ENCODE measurements around the gene IL21R. TPM values are rescaled to one million over a fixed set of nuclear protein-coding genes. Genes with fewer than 3 reads are reported as not detected.
"Not testable (repeated sequence)": the region's sequence is repeated elsewhere in the genome, so short reads cannot be mapped to it uniquely, and the experiment has no call there.

The IL21R gene
- total RNA-seq, 1 donor from 2014 or later = 0.05 TPM

DNA sequence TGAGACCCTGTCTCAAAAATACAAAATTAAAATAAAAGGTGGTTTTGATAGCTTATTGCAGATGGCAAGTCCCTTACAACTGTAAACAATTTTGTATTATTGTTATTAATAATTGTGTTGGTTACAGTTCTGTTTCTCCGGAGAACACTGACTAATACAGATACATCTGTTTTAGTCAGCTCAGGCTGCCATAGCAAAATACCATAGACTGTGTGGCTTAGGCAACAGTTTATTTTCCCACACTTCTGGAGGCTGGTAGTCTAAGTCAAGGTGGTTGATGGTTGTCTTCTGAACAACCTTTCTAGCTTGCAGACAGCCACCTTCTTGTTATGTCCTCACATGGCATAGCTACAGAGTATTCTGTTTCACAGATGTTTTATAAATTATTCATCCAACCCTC is 14.2 kb upstream of the IL21R start:
- Histone ChIP-seq H3K27ac (replicated peaks) (no peak overlapping the region), H3K4me3 (no peak overlapping the region), H3K9me3 (replicated peaks) (peaks cover 41% of the 10 kb centered on the region), H3K4me1 (no peaks in the 10 kb centered on the region), H3K36me3 (no peaks in the 10 kb centered on the region), H3K27me3 (ENCODE audit: low read depth) (peaks cover 40% of the 10 kb centered on the region)
- intact Hi-C loops (cut with micrococcal nuclease) = no loop called here
- no peak for TF ChIP-seq CTCF (IDR thresholded peaks at IDR 0.05; ENCODE audit: borderline replicate concordance)
- DNase-seq = no peak

DNA sequence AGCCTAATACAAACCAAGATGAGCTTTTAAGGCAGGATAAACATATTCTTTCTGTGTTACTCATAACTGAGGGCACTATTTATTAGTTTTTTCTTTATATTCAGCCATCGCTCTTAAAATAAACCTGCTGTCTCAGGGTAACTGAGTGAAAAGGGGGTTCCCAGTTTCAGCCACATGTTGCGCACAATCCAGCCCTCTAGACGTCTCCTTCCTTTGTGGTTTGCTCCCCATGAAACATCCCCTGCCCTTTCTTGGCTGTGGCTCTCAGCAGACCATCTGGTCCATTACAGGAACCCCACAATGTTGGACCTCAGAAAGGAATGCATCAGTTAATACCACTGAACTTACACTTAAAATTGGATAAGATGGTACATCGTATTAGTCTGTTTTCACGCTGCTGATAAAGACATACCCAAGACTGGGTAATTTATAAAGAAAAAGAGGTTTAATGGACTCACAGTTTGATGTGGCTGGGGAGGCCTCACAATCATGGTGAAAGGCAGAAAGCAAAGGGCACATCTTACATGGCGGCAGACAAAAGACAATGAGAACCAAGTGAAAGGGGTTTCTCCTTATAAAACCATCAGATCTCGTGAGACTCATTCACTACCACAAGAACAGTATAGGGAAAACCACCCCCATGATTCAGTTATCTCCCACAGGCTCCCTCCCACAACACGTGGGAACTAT is 12.6 kb upstream of the IL21R start:
- Histone ChIP-seq H3K36me3 (no peaks in the 10 kb centered on the region), H3K27me3 (ENCODE audit: low read depth) (peaks cover 29% of the 10 kb centered on the region), H3K4me3 (no peak overlapping the region), H3K27ac (replicated peaks) (no peak overlapping the region), H3K9me3 (replicated peaks) (peaks cover 45% of the 10 kb centered on the region), H3K4me1 (no peaks in the 10 kb centered on the region)
- TF ChIP-seq CTCF (IDR thresholded peaks at IDR 0.05; ENCODE audit: borderline replicate concordance) = no peak
- no peak for DNase-seq
- intact Hi-C loops (cut with micrococcal nuclease) = no loop called here

DNA sequence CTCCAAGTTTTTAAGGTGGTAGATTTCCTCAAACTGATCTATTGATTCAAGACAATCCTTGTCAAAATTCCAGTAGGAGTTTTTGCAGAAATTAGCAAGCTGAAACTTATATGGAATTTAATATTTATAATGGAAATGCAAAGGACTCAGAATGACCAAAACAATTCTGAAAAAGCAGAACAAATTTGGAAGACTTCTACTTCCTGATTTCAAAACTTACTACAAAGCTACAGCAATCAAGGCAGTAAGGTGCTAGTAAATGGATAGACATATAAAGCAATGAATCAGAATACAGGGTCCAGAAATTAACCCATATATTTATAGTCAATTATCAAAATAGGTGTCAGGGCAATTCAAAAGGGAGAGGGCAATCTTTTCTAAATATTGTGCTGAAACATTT is 11.8 kb upstream of the IL21R start:
- H3K4me1 ChIP-seq = no peaks in the 10 kb centered on the region
- no peak for DNase-seq
- H3K9me3 ChIP-seq (replicated peaks) = peaks cover 46% of the 10 kb centered on the region
- no peak for TF ChIP-seq CTCF (IDR thresholded peaks at IDR 0.05; ENCODE audit: borderline replicate concordance)
- no peak overlapping the region for H3K4me3 ChIP-seq
- no peaks in the 10 kb centered on the region for H3K36me3 ChIP-seq
- no peak overlapping the region for H3K27ac ChIP-seq (replicated peaks)
- intact Hi-C loops (cut with micrococcal nuclease) = no loop called here
- H3K27me3 ChIP-seq (ENCODE audit: low read depth) = peaks cover 25% of the 10 kb centered on the region

DNA sequence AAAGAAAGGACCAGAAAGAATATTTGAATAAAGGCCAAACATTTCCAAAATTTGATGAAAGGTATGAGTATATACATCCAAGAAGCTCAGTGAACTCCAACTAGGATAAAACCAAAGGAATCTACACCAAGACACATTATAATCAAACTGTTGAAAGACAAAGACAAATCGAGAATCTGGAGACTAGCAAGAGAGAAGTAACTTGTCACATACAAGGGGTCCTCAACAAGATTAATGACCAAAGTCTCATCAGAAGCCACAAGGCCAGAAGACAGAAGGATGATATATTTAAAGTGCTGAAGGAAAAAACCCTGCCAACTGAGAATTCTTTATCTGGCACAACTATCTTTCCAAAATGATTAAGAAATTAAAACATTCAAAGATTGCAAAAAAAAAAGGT is 9.3 kb upstream of the IL21R start:
- intact Hi-C loops (cut with micrococcal nuclease) = no loop called here
- no peak for TF ChIP-seq CTCF (IDR thresholded peaks at IDR 0.05; ENCODE audit: borderline replicate concordance)
- Histone ChIP-seq H3K4me1 (no peaks in the 10 kb centered on the region), H3K36me3 (no peaks in the 10 kb centered on the region), H3K27me3 (ENCODE audit: low read depth) (peaks cover 25% of the 10 kb centered on the region), H3K9me3 (replicated peaks) (peaks cover 58% of the 10 kb centered on the region), H3K4me3 (no peak overlapping the region), H3K27ac (replicated peaks) (no peak overlapping the region)
- no peak for DNase-seq

DNA sequence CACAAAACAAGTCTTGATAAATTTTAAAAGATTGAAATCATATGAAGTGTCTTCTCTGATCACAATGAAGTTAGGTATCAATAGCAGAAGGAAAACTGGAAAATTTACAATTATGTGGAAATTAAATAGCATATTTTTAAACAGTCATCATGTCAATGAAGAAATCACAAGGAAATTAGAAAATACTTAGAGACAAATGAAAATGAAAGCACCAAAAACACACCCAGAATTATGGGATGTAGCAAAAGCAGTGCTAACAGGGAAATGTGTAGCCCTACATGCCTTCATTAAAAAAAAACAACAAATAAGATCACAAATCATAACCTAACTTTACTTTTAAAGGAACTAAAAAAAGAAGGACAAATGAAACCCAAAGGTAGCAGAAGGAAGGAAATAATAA is 7.5 kb upstream of the IL21R start:
- no peaks in the 10 kb centered on the region for H3K4me1 ChIP-seq
- peaks cover 13% of the 10 kb centered on the region for H3K27me3 ChIP-seq (ENCODE audit: low read depth)
- H3K4me3 ChIP-seq = no peak overlapping the region
- TF ChIP-seq CTCF (IDR thresholded peaks at IDR 0.05; ENCODE audit: borderline replicate concordance) = no peak
- H3K27ac ChIP-seq (replicated peaks) = no peak overlapping the region
- H3K36me3 ChIP-seq = no peaks in the 10 kb centered on the region
- intact Hi-C loops (cut with micrococcal nuclease) = no loop called here
- DNase-seq = no peak
- H3K9me3 ChIP-seq (replicated peaks) = peaks cover 58% of the 10 kb centered on the region

DNA sequence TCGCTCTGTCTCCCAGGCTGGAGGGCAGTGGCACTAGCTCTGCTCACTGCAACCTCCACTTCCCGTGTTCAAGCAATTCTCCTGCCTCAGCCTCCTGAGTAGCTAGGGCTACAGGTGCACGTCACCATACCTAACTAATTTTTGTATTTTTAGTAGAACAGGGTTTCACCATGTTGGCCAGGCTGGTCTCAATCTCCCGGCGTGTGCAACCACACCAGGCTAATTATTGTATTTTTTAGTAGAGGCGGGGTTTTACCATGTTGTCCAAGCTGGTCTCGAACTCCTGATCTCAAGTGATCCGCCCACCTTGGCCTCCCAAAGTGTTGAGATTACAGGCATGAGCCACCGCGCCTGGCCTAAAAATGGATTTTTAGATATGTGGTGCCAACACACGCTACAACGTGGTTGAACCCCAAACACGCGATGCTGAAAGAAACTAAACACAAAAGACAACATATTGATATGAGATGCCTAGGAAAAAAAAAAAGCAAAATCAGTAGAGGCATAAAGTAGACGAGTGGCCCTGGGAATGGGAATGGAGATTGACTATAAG is 3.6 kb upstream of the IL21R start:
- peaks cover 20% of the 10 kb centered on the region for H3K27me3 ChIP-seq (ENCODE audit: low read depth)
- H3K4me1 ChIP-seq = peaks cover 17% of the 10 kb centered on the region
- H3K36me3 ChIP-seq; H3K27ac ChIP-seq (replicated peaks); H3K4me3 ChIP-seq; intact Hi-C loops (cut with micrococcal nuclease); DNase-seq: not testable (repeated sequence)
- peaks cover 39% of the 10 kb centered on the region for H3K9me3 ChIP-seq (replicated peaks)
